ENCODE measurements around the gene MGAT4A. TPM values are rescaled to one million over a fixed set of nuclear protein-coding genes. Genes with fewer than 3 reads are reported as not detected.

The MGAT4A gene
- total and polyA plus RNA-seq, 3 donors from 2014 or later: 12.1 to 13.9 (median 13.8) TPM

GRCh38 chr2:98579926-98580325, 151.0 kb downstream of the MGAT4A start:
- DNase-seq: no peak
- H3K36me3 ChIP-seq (ENCODE audit: low read depth, missing control alignments): no peaks in the 10 kb centered on the region
- no peaks in the 10 kb centered on the region for H3K4me1 ChIP-seq
- 83 to 91% methylated on average over 5 to 7 of the region's 7 CpGs for WGBS, 2 donors
- H3K27ac ChIP-seq: no peak overlapping the region
- H3K4me3 ChIP-seq: no peak overlapping the region
- TF ChIP-seq POLR2A (IDR thresholded peaks at IDR 0.05) (no peak), CTCF (IDR thresholded peaks at IDR 0.05) (no peak)
- H3K27me3 ChIP-seq: no peaks in the 10 kb centered on the region
- no peaks in the 10 kb centered on the region for H3K9me3 ChIP-seq
- intact Hi-C loops (cut with DNase I; ENCODE audit: low total_unique reads): no loop called here

- H3K4me3 ChIP-seq: no peak overlapping the region
- no peak overlapping the region for H3K27ac ChIP-seq
- no peaks in the 10 kb centered on the region for H3K36me3 ChIP-seq (ENCODE audit: low read depth, missing control alignments)
- intact Hi-C loops (cut with DNase I; ENCODE audit: low total_unique reads): no loop called here
- no peaks in the 10 kb centered on the region for H3K4me1 ChIP-seq
- 91 to 93% methylated on average over 9 of the region's 9 CpGs for WGBS, 2 donors
- TF ChIP-seq POLR2A (IDR thresholded peaks at IDR 0.05): no peak
- no peak for TF ChIP-seq CTCF (IDR thresholded peaks at IDR 0.05)
- H3K27me3 ChIP-seq: no peaks in the 10 kb centered on the region
- DNase-seq: no peak
- H3K9me3 ChIP-seq: no peaks in the 10 kb centered on the region
Observed at GRCh38 chr2:98578231-98578630, 152.7 kb downstream of the MGAT4A start.

GRCh38 chr2:98577313-98577712, 153.6 kb downstream of the MGAT4A start:
- TF ChIP-seq POLR2A (IDR thresholded peaks at IDR 0.05) (no peak), CTCF (IDR thresholded peaks at IDR 0.05) (no peak)
- DNase-seq: no peak
- H3K36me3 ChIP-seq (ENCODE audit: low read depth, missing control alignments): no peaks in the 10 kb centered on the region
- H3K4me1 ChIP-seq: no peaks in the 10 kb centered on the region
- no peaks in the 10 kb centered on the region for H3K9me3 ChIP-seq
- no peaks in the 10 kb centered on the region for H3K27me3 ChIP-seq
- WGBS, 2 donors: 79% methylated on average over 10 of the region's 10 CpGs
- intact Hi-C loops (cut with DNase I; ENCODE audit: low total_unique reads): no loop called here
- H3K27ac ChIP-seq: no peak overlapping the region
- no peak overlapping the region for H3K4me3 ChIP-seq

GRCh38 chr2:98576666-98577312, 154.1 kb downstream of the MGAT4A start:
- intact Hi-C loops (cut with DNase I; ENCODE audit: low total_unique reads): no loop called here
- no peaks in the 10 kb centered on the region for H3K36me3 ChIP-seq (ENCODE audit: low read depth, missing control alignments)

More at GRCh38 chr2:98576666-98577312, 154.1 kb downstream of the MGAT4A start:
- TF ChIP-seq POLR2A (IDR thresholded peaks at IDR 0.05) (no peak), CTCF (IDR thresholded peaks at IDR 0.05) (no peak)
- Histone ChIP-seq H3K4me3 (no peak overlapping the region), H3K9me3 (no peaks in the 10 kb centered on the region), H3K4me1 (no peaks in the 10 kb centered on the region), H3K27me3 (no peaks in the 10 kb centered on the region), H3K27ac (no peak overlapping the region)
- no peak for DNase-seq
- WGBS, 2 donors: 93 to 95% methylated on average over 9 to 20 of the region's 22 CpGs

Measured in testis (tissue), 3 donors.